ENCODE data around the gene CA5B.
"Not testable (repeated sequence)": the region's sequence is repeated elsewhere in the genome, so short reads cannot be mapped to it uniquely, and the experiment has no call there.

CA5B gene

DNA sequence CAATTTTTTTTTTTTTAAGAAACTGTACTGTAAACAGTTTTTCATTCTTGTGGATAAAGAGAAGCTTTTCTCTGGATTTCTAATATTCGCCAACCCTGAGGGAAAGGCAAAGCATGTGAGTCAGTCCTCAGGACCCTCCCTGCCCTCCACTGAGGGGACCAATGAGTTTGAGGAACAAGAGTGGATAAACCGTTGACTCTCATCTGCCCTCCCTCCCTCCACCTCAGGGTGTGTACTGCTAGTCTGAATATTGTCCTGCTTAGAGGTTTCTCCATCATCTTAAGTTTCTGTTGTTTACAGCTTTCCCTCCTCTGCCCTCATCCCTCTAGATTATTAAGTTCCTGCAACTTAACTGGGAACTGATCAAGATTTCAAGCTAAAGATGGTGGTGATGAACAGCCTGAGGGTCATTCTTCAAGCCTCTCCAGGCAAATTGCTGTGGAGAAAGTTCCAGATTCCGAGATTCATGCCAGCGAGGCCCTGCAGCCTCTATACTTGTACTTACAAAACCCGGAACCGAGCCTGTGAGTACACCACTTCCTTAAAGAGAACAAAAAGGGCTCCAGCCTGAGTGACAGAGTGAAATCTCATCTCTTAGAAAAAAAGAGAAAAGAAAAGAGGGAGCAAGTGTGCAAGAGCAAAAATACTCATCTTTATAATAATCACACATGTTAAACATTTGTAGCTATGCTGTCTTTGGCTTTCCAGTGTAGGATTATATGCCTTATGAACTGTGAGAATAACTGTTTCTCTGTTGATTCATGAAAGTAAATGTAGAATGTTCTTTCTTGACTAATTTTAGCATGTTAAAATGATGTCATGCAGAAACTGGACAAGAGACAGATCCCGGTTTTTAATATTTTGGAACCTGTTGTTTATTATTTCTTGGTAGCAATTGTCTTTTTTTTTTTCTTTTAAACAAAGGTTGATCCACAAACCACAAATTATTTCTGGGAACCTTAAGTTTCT lies 11.9 kb downstream of the CA5B start:
- DNase-seq: no peak

GRCh38 chrX:15750611-15751154 lies 12.6 kb downstream of the CA5B start:
- DNase-seq: no peak

DNA sequence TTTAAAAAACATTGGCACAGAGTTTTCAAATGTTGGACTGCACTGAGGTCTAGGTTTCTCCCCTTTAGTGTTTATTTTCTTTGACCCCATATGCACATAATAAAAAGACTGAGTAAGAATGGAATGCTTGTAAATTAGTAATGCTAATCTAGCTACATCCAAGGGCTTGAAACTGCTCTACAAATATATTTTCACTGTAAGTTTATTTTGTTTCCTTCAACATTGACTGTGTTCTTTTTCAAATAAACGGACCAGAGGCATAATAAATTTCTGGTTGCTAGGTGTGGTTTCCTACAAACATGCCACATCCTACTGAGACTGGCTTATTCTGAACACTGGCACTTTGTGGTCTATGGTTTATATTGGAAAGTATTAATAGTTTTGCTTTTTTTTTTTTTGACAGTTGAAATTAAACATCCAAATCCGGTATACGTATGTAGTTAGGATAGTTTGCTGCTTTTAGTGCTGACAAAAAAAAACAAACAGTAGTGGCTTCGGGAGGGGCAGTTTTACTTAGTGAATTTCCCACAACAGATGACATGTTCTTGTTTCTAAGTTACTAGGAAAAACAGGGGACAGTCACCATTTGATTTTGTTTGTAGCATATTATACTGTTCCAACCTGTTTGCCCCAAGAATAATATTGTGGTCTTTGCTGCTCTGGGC lies 13.2 kb downstream of the CA5B start:
- no peak for DNase-seq

DNA sequence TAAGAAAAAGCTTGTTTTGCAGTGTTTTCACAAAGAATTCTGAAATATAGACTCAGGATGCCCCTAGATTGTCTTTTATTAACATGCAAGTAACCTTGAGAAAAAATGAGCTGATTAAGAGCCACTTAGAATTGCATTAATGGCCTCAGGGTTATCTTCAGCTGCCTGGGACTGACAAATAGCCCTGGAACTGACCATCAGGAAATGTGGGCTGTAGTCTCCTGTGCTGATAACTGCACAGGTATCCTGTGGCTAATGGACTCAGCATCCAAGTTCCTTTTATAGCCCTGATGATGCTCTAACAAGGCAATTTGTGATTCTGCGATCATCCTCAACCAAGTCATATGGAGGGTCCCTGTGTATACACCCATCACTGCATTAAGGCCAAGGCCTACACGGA lies 17.0 kb downstream of the CA5B start:
- no peak for DNase-seq

DNA sequence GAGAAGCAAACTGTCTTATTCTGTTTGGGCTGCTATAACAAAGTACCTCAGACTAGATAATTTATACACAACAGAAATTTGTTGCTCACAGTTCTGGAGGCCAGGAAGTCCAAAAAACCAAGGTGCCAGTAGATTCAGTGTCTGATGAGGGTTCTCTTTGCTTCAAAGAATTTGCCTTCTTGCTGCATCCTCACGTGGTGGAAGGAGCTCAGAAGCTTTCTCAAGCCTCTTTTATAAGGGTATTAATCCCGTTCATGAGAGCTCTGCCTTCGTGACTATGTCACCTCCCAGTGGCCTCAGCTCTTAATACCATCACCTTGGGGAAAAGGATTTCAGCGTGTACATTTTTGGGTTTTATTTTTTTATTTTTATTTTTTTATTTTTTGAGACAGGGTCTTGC lies 20.1 kb downstream of the CA5B start:
- DNase-seq: no peak

- DNase-seq: not testable (repeated sequence)
These were observed 21.8 kb downstream of the CA5B start for GRCh38 chrX:15759886-15760285.

- DNase-seq: no peak
These were observed 23.6 kb downstream of the CA5B start for GRCh38 chrX:15761564-15762191.

DNA sequence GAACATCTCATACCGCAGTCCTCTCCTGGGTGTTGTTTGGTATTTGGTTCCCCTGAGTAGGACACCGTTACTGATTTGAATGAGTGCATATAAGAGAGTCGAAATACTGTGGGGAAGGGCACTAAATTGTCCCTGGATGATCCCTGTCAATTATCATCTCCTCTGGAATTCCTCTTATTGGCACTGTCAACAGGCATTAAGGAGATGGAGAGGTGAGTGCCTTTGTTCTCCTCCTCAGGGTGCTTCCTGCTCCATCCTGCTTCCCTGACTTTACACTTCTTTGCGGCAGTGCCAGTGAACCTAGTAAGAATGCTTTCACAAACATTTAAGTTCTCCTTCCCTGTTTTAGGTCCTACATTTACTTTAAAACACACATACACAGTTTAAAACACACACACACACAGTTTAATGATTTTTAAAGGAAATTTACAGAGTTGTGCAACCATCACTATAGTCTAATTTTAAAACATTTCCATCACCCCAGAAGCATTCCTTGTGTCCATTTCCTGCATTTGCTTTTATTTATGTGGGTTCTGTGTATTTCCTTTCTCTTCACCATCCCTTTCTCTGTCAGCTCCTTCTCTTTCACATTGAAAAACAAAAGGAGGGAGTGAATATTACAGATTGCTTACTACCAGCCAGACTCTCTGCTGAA lies 31.4 kb downstream of the CA5B start:
- no peak for DNase-seq

GRCh38 chrX:15781961-15782699 lies 44.1 kb downstream of the CA5B start:
- DNase-seq: no peak

DNA sequence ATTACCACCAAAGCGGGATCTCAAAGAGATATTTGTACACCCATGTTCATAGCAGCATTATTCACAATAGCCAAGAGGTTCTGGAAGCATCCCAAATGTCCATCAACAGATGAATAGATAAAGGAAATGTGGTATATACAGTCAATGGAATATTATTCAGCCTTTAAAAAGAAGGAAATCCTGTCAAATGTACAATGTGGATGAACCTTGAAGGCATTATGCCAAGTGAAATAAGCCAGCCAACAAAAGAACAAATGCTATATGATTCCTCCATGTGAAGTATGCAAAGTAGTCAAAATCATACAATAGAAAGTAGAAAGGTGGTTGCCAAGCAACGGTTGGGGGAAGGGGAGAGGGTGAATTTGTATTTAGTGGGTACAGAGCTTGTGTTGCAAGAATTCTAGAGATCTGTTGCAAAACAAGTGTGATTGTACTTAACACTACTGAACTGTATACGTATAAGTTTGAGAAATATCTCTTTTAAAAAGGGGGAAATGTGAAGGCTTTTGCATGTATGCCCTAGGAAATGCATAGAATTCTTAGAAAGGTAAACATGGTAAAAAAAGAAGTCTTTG lies 47.2 kb downstream of the CA5B start:
- no peak for DNase-seq

DNA sequence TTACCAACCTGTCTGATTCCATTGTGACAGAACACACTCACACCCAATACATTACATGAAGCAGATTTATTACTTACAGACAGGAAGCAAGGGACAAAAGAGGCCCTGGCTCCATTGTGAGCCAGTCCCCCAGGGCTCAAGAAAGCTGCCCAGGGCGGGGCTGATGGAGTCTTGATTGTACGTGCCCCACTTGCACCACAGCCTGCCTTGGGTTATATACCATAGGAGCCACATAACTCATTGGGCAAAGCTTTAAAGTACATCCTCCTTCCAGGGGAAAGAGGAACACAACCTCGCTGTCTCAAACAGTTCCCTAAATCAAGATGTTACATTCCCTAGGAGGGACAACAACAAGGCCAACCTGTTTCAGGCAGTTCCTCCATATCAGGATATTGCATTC lies 48.8 kb downstream of the CA5B start:
- DNase-seq: no peak

DNA sequence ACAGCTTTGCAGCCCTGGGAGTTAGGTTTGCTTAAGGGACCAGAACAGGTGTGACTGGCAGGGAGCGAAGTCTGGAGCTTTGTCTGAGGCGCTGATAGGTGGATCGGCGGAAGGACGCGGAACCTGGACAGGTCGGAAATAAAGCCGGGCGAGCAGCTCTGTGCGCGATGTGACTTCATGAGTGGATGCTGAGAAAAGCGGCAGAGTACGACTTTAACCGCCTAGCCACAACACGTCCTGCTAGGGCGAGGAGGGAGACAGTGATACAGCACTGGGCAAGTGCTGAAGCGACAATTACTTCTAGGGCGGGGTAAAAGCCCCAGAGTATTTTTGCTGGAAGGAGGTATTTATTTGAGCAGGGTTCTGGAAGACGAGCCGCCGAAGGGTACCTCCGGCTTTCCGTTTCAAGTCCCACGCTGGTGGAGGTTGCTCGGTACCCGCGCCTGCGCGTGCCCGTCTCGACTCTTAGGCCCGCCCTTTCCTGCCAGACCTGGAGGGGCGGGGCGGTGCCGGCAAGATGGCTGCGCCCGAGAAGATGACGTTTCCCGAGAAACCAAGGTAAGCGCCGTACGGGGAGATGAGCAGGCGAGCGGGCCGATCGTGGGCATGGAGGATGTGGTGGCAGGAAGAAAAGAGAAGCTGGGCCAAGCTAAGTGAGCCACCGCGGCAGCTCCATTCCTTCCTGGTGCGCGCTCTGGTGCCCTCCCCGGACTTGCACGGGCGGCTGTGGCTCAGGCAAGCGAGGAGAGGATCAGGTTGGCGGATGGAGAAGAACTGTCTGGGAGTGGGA lies 52.1 kb downstream of the CA5B start, which contains the start of gene ZRSR2:
Gene ZRSR2, plus strand, starts transcription at position 506 of the 790 bp plus-strand sequence. Its CDS starts 12 bp downstream, at position 518.
- peak; percentile 82 for DNase-seq

DNA sequence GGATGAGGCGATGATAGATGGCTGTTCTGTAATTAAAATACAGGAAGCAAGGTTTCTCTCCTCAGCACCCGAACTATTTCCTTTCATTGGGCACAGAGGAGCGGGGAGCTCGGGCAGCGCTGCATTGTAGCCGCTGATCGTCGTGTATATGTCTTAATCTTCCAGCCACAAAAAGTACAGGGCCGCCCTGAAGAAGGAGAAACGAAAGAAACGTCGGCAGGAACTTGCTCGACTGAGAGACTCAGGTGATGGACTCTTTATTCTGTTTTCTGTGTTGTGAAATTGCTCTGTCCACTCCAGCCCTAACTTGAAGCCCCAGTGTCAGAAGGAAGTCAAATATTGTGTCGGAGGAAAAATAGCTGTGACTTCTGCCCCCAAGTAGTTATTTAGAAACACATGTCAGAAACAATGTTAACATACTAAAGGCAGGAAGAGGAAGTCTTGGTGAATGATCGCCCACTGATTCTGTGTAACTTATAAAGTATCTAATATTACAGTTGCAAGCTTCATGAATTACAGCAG lies 52.8 kb downstream of the CA5B start:
- no peak for DNase-seq

DNA sequence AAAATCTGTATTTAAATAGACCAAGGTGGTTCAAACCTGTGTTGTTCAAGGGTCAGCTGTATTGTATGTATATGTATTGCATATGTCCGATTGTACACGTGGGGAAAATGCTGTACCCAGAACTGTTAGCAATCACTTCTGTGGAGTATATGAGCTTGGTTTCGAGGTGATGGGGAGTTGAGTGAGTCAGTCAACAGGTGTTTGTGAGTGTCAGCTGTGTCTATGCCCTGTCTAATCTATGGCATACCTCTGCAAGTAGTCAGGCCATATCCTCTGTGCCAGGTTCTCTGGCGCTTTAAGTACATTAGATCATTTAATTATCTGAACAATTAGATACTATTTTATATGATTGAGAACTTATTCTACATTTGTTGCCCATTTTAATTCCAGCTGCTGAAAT lies 59.6 kb downstream of the CA5B start:
- no peak for DNase-seq

- DNase-seq: no peak
These were observed 66.5 kb downstream of the CA5B start for GRCh38 chrX:15804563-15804962.

DNA sequence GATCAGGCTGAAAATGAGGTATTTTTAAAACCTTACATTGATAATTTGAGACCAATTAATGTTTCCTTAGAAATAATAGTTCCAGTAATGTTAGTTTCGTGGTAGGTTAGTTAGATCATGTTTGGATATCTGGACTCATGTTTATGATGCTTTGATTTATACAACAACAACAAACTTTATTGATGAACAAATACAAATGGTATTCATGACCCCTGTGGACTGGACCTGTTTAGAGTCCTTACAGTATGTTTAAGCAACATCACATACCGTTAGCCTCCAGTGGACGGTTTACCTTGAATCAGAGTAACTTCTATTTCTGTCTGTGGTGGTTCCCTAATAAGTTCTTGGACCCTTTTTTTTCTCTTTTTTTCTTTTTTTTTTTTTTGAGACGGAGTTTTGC lies 70.2 kb downstream of the CA5B start:
- DNase-seq: no peak

GRCh38 chrX:15812192-15812938 lies 74.3 kb downstream of the CA5B start:
- DNase-seq: no peak

GRCh38 chrX:15813416-15813815 lies 75.3 kb downstream of the CA5B start:
- no peak for DNase-seq

DNA sequence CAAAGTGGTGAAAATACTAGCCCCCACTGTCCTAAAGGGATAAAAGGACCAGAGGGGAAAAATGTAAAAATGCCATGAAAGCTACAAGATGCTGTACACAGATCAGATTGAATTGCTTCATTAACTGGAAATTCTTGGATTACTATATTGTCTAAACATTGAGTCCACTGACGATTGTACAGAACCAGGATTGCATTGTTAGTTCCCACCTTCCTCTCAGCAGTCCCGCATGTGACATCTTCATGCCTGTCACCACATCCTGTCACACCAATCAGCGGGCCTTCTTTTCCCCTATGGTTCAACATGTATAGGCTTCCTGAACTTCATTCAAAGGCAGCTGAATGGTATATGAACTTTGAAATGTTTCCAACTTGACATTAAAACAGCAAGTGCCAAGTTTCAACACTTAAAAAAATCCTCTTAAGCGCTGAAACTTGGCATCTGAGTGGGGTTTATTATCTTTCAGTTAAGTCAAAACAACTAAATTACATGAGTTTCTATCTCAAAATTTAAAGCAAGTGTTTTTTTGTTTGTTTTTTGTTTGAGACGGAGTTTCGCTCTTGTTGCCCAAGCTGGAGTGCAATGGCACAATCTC lies 76.8 kb downstream of the CA5B start:
- DNase-seq: no peak

Data from activated effector memory CD4-positive, alpha-beta T cell treated with Interleukin-2 at 50 U/mL for 16 hours (primary cell).